ENCODE measurements around the gene GDF7. TPM values are rescaled to one million over a fixed set of nuclear protein-coding genes. Genes with fewer than 3 reads are reported as not detected.

Gene GDF7
- total RNA-seq, 1 donor from 2014 or later, result 11.6 TPM

GRCh38 chr2:20677301-20678085 is 10.5 kb downstream of the GDF7 start:
- Histone ChIP-seq H3K36me3 (peaks cover 0 to 14% of the 10 kb centered on the region in 2 donors), H3K27ac (peak overlapping the region; percentile 51 to 83), H3K9me3 (no peaks in the 10 kb centered on the region), H3K27me3 (no peaks in the 10 kb centered on the region), H3K4me1 (peaks cover 27 to 59% of the 10 kb centered on the region in 2 donors), H3K4me3 (no peak overlapping the region)
- TF ChIP-seq, protein P1, sequence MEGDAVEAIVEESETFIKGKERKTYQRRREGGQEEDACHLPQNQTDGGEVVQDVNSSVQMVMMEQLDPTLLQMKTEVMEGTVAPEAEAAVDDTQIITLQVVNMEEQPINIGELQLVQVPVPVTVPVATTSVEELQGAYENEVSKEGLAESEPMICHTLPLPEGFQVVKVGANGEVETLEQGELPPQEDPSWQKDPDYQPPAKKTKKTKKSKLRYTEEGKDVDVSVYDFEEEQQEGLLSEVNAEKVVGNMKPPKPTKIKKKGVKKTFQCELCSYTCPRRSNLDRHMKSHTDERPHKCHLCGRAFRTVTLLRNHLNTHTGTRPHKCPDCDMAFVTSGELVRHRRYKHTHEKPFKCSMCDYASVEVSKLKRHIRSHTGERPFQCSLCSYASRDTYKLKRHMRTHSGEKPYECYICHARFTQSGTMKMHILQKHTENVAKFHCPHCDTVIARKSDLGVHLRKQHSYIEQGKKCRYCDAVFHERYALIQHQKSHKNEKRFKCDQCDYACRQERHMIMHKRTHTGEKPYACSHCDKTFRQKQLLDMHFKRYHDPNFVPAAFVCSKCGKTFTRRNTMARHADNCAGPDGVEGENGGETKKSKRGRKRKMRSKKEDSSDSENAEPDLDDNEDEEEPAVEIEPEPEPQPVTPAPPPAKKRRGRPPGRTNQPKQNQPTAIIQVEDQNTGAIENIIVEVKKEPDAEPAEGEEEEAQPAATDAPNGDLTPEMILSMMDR (IDR thresholded peaks at IDR 0.05), result peak in 2 of 3 experiments; percentile 12 to 23
- intact Hi-C loops (cut with DNase I), result no loop called here
- no peak for DNase-seq (ENCODE audit: low spot score in 2 of 2)

DNA sequence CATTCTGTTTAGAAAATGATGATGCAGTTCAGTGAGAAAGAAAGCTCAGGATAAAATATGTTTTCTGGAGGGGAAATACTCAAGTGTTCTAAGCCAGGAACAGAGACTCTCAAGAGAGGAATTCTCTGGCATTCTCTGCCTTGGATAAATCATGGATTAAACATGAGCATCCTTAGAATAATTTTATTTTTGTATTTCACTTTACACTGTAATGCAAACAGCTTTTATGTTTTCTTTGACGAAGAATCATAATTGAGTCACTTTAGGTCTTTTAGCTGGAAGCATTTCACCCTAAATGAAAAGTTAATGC is 11.1 kb downstream of the GDF7 start:
- Histone ChIP-seq H3K4me1 (peaks cover 27 to 56% of the 10 kb centered on the region in 2 donors), H3K27me3 (no peaks in the 10 kb centered on the region), H3K36me3 (peaks cover 0 to 15% of the 10 kb centered on the region in 2 donors), H3K4me3 (peak overlapping the region in 1 of 2 donors; percentile 22), H3K27ac (peak overlapping the region; percentile 51 to 83), H3K9me3 (no peaks in the 10 kb centered on the region)
- TF ChIP-seq, protein P1 (IDR thresholded peaks at IDR 0.05), result no peak
- no peak for DNase-seq (ENCODE audit: low spot score in 2 of 2)
- intact Hi-C loops (cut with DNase I), result no loop called here

- no peaks in the 10 kb centered on the region for H3K9me3 ChIP-seq
- peak overlapping the region in 1 of 2 donors; percentile 22 for H3K4me3 ChIP-seq
- no peak for DNase-seq (ENCODE audit: low spot score in 2 of 2)
- TF ChIP-seq, protein P1 (IDR thresholded peaks at IDR 0.05), result no peak
- intact Hi-C loops (cut with DNase I), result no loop called here
- H3K27ac ChIP-seq, result peak overlapping the region in 1 of 2 donors; percentile 23
- peaks cover 0 to 23% of the 10 kb centered on the region in 2 donors for H3K36me3 ChIP-seq
- no peaks in the 10 kb centered on the region for H3K27me3 ChIP-seq
- H3K4me1 ChIP-seq, result peaks cover 26 to 53% of the 10 kb centered on the region in 2 donors
Measured at GRCh38 chr2:20678780-20679179, 11.8 kb downstream of the GDF7 start.

DNA sequence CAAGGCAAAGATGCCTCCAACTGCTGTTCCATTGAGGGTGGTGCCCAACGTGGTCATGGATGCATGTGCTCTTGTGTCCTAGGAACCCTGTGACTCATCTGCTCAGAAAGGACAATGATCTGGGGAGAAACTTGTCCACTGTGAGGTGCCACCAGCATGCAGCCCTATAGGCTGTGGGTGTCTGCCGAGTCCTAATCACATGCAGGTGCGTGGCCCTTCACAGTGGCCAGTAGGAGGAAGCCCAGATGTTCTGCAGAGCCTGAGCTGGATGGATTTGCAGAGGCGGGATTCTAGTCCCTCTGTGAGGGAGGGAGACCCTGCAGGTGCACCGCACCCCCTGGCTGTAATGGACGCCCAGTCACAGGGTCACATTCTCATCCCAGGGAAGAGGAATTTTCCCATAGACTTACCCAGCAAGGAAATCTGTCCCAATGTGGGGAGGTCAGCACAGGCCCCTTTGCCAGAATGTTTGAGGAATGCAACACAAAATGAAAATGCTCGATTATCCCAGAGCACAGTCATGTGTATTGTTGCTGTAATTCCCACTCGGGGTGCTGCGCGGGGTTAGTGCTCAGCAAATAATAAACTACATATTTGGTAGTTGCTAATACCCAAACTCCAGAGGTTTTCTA is 13.9 kb downstream of the GDF7 start:
- no peaks in the 10 kb centered on the region for H3K9me3 ChIP-seq
- no peaks in the 10 kb centered on the region for H3K27me3 ChIP-seq
- TF ChIP-seq, protein P1 (IDR thresholded peaks at IDR 0.05), result no peak
- peaks cover 0 to 37% of the 10 kb centered on the region in 2 donors for H3K36me3 ChIP-seq
- peaks cover 16 to 34% of the 10 kb centered on the region in 2 donors for H3K4me1 ChIP-seq
- H3K27ac ChIP-seq, result no peak overlapping the region
- H3K4me3 ChIP-seq, result no peak overlapping the region
- intact Hi-C loops (cut with DNase I), result loop anchor here (5.0 to 10.0 kb wide), 2 partner anchors 236 to 634 kb away; no protein-coding TSS in a partner anchor
- DNase-seq (ENCODE audit: low spot score in 2 of 2), result no peak

GRCh38 chr2:20682167-20682920 is 15.4 kb downstream of the GDF7 start:
- Histone ChIP-seq H3K36me3 (peaks cover 0 to 48% of the 10 kb centered on the region in 2 donors), H3K4me3 (no peak overlapping the region), H3K9me3 (no peaks in the 10 kb centered on the region), H3K4me1 (peaks cover 3 to 22% of the 10 kb centered on the region in 2 donors), H3K27ac (peak overlapping the region in 1 of 2 donors; percentile 34), H3K27me3 (no peaks in the 10 kb centered on the region)
- DNase-seq (ENCODE audit: low spot score in 2 of 2), result no peak
- intact Hi-C loops (cut with DNase I), result loop anchor here (1.0 to 10.0 kb wide), 5 partner anchors 72 to 632 kb away; no protein-coding TSS in a partner anchor
- TF ChIP-seq, protein P1 (IDR thresholded peaks at IDR 0.05), result peak; percentile 49 to 75 (median 57)
